ENCODE measurements around the gene MYOT.

- TF ChIP-seq, protein P1, sequence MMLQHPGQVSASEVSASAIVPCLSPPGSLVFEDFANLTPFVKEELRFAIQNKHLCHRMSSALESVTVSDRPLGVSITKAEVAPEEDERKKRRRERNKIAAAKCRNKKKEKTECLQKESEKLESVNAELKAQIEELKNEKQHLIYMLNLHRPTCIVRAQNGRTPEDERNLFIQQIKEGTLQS (IDR thresholded peaks at IDR 0.05; ENCODE audit: borderline replicate concordance, extremely low read depth, low read depth, low read length), result no peak
- TF ChIP-seq, protein P2, sequence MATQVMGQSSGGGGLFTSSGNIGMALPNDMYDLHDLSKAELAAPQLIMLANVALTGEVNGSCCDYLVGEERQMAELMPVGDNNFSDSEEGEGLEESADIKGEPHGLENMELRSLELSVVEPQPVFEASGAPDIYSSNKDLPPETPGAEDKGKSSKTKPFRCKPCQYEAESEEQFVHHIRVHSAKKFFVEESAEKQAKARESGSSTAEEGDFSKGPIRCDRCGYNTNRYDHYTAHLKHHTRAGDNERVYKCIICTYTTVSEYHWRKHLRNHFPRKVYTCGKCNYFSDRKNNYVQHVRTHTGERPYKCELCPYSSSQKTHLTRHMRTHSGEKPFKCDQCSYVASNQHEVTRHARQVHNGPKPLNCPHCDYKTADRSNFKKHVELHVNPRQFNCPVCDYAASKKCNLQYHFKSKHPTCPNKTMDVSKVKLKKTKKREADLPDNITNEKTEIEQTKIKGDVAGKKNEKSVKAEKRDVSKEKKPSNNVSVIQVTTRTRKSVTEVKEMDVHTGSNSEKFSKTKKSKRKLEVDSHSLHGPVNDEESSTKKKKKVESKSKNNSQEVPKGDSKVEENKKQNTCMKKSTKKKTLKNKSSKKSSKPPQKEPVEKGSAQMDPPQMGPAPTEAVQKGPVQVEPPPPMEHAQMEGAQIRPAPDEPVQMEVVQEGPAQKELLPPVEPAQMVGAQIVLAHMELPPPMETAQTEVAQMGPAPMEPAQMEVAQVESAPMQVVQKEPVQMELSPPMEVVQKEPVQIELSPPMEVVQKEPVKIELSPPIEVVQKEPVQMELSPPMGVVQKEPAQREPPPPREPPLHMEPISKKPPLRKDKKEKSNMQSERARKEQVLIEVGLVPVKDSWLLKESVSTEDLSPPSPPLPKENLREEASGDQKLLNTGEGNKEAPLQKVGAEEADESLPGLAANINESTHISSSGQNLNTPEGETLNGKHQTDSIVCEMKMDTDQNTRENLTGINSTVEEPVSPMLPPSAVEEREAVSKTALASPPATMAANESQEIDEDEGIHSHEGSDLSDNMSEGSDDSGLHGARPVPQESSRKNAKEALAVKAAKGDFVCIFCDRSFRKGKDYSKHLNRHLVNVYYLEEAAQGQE (IDR thresholded peaks at IDR 0.05; ENCODE audit: low read depth, low read length), result no peak
- TF ChIP-seq FOXM1 (IDR thresholded peaks at IDR 0.05; ENCODE audit: low read depth, low read length) (no peak), SREBF1 (IDR thresholded peaks at IDR 0.05; ENCODE audit: low read length) (no peak), SP1 (IDR thresholded peaks at IDR 0.05; ENCODE audit: low read depth, low read length) (no peak)
- TF ChIP-seq, protein P3, sequence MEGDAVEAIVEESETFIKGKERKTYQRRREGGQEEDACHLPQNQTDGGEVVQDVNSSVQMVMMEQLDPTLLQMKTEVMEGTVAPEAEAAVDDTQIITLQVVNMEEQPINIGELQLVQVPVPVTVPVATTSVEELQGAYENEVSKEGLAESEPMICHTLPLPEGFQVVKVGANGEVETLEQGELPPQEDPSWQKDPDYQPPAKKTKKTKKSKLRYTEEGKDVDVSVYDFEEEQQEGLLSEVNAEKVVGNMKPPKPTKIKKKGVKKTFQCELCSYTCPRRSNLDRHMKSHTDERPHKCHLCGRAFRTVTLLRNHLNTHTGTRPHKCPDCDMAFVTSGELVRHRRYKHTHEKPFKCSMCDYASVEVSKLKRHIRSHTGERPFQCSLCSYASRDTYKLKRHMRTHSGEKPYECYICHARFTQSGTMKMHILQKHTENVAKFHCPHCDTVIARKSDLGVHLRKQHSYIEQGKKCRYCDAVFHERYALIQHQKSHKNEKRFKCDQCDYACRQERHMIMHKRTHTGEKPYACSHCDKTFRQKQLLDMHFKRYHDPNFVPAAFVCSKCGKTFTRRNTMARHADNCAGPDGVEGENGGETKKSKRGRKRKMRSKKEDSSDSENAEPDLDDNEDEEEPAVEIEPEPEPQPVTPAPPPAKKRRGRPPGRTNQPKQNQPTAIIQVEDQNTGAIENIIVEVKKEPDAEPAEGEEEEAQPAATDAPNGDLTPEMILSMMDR (IDR thresholded peaks at IDR 0.05 in 2 of 3, conservative IDR thresholded peaks at IDR 0.05 in 1 of 3; ENCODE audit: control insufficient read depth in 2 of 3, extremely low read depth in 1 of 3, insufficient read depth in 1 of 3, low read depth in 3 of 3, low read length in 3 of 3), result no peak
Observed at GRCh38 chr5:137831105-137831504, 36.6 kb upstream of the MYOT start.
